GM19372 (cell line): ENCODE data around the gene LYAR.

Source experiments
- ATAC-seq: cut with Tn5 transposase; IDR thresholded peaks from one replicate; pipeline ENCODE4 v1.9.1; 2021; ENCODE audit warnings: mild to moderate bottlenecking, low read depth, moderate library complexity; ENCODE audit not compliant: unreplicated experiment

Gene LYAR

DNA sequence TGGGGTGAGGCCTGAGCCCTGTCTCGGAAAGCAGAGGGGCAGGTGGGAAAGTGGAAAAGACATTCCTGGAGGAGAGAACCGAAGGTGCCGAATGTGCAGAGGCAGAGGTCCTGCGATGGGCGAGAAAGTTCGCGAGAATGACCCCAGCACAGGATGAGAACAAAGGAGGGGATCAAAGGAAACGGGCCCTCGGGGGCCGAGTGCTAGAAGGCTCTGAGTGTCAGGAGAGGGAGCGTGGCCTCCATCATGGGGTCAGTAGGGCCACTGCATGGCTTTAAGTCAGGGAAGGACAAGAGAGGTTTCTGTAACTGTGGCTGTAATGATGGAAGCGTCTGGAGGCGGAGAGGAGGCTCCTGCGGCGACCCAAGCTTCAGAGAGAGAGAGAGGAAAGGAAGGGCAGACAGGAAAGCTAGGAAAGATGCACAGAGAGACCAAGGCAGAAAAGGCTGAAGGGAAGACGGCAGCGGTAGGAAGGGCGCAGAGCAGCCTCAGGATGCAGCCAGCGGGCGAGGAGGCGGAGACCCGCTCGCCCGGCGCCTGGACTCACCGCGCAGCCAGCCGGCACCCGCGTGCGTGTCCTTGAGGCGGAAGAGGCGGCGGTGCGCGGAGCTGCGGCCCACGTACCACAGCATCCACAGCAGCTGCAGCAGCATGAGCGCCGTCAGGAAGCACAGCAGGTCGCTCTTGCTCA lies 63.9 kb downstream of the LYAR start:
- ATAC-seq: no peak
